Spleen (tissue), 11 donors: ENCODE data around the gene TET2. TPM values are rescaled to one million over a fixed set of nuclear protein-coding genes. Genes with fewer than 3 reads are reported as not detected.

Source experiments
- DNase-seq: peaks from one replicate; pipeline ENCODE4 v3.0.0-alpha.2; 2020
- H3K27ac ChIP-seq, 8 donors: fragments of 200-600 bp; sonication (generic) in 7 of 8; 1 replicate in 4 of 8; 2 replicates in 4 of 8; pipeline versions ENCODE4 v1.5.0 to v1.8.0; 2016 to 2021; ENCODE audit warnings: inconsistent platforms in 4 of 8, mild to moderate bottlenecking in 4 of 8, moderate library complexity in 1 of 8
- H3K27me3 ChIP-seq, 7 donors: fragments of 200-600 bp; sonication (generic) in 6 of 7; replicated peaks in 1 of 7; 1 replicate in 4 of 7; 2 replicates in 3 of 7; pipeline versions ENCODE4 v1.5.0 to v1.8.0; 2016 to 2021; ENCODE audit warnings: inconsistent platforms in 3 of 7, mild to moderate bottlenecking in 1 of 7
- H3K36me3 ChIP-seq, 6 donors: fragments of 200-600 bp; sonication (generic) in 5 of 6; 1 replicate in 4 of 6; 2 replicates in 2 of 6; pipeline versions ENCODE4 v1.5.0 to v1.8.0; 2016 to 2021; ENCODE audit warnings: inconsistent platforms in 2 of 6
- H3K4me1 ChIP-seq, 6 donors: fragments of 200-600 bp; sonication (generic) in 5 of 6; 1 replicate in 3 of 6; 2 replicates in 3 of 6; pipeline versions ENCODE4 v1.5.0 to v1.8.0; 2016 to 2021; ENCODE audit warnings: inconsistent platforms in 3 of 6
- H3K4me3 ChIP-seq, 8 donors: fragments of 200-600 bp; sonication (generic) in 7 of 8; 1 replicate in 4 of 8; 2 replicates in 4 of 8; pipeline versions ENCODE4 v1.5.0 to v1.8.0; 2016 to 2021; ENCODE audit warnings: inconsistent platforms in 4 of 8, mild to moderate bottlenecking in 4 of 8, moderate library complexity in 2 of 8
- H3K9me3 ChIP-seq, 8 donors: fragments of 200-600 bp; sonication (generic) in 7 of 8; 1 replicate in 4 of 8; 2 replicates in 4 of 8; pipeline versions ENCODE4 v1.5.0 to v1.8.0; 2016 to 2021; ENCODE audit warnings: inconsistent platforms in 4 of 8
- CTCF ChIP-seq, 11 experiments: fragments of 200-600 bp in 7 of 11; fragments of 450-650 bp in 4 of 11; sonication (generic) in 4 of 11; IDR thresholded peaks in 8 of 11; conservative IDR thresholded peaks in 3 of 11; 1 replicate in 7 of 11; 2 replicates in 4 of 11; pipeline versions ENCODE4 v1.4.0 to v1.8.0; 2016 to 2021; ENCODE audit warnings: antibody characterized with exemption in 11 of 11, inconsistent platforms in 4 of 11, mild to moderate bottlenecking in 1 of 11
- POLR2A ChIP-seq, 3 donors: fragments of 450-650 bp; IDR thresholded peaks; one replicate each; pipeline ENCODE4 v1.5.1; 2017; ENCODE audit warnings: antibody characterized with exemption in 3 of 3, mild to moderate bottlenecking in 1 of 3
- POLR2AphosphoS5 ChIP-seq, 3 donors: sonication (generic); formaldehyde crosslinking; IDR thresholded peaks; one replicate each; pipeline ENCODE4 v1.5.1; 2017; ENCODE audit warnings: antibody characterized with exemption in 3 of 3
- WGBS, 5 donors: extraction: QIAGEN DNeasy Blood & Tissue Kit in 3 of 5; methylation state at CpG; one replicate each; pipeline versions ENCODE4 v1.1.5 to v1.1.7; 2013 to 2018; 5-methylcytosine and 5-hydroxymethylcytosine counted together
- intact Hi-C: fragments of 100-400 bp; cut with DNase I; formaldehyde crosslinking; loops from one replicate; pipeline ENCODE4 v1.15.0; 2023; ENCODE audit warnings: low total_unique reads
- polyA plus RNA-seq, 3 donors: library from polyadenylated mRNA; stranded (reverse); fragments of 200-250 nt; gene quantifications; one replicate each; pipeline ENCODE4 v1.2.1, GENCODE V29; 2013
- total RNA-seq, 7 donors: library from RNA; depleted of rRNA in 3 of 7; stranded (reverse); fragments of >200 nt in 3 of 7; fragmentation: NEBNext Ultra II Directional in 4 of 7; extraction: Animal tissue kit (Norgen Biotek cat#: 25700) in 4 of 7; gene quantifications; one replicate each; pipeline versions ENCODE4 v1.1.0 to v1.2.1, GENCODE V29; 2016 to 2021
- donor health status: healthy with polysubstance abuse.
- donor health status: DM: no; HTN: no; CAD: no; lungs with moderate emphysema.
- donor health status: DM: no; HTN: no; CAD: no.
- donor health status: Bipolar disorder and iron deficiency.
- donor health status: healthy.
- donor health status: DM: no; HTN: no; CAD: no.
- donor health status: DM: yes; HTN: yes; CAD: no.

TET2 gene
- total and polyA plus RNA-seq, 10 donors = 2.5 to 70.4 (median 45.0) TPM

GRCh38 chr4:105140684-105141490 lies 5.8 kb upstream of the TET2 start:
- Histone ChIP-seq H3K4me1 (peaks cover 0 to 24% (median 9%) of the 10 kb centered on the region in 6 donors), H3K36me3 (no peaks in the 10 kb centered on the region), H3K4me3 (no peak overlapping the region), H3K27me3 (no peaks in the 10 kb centered on the region), H3K9me3 (no peaks in the 10 kb centered on the region), H3K27ac (no peak overlapping the region)
- TF ChIP-seq CTCF (IDR thresholded peaks at IDR 0.05 in 8 of 11, conservative IDR thresholded peaks at IDR 0.05 in 3 of 11) (peak in 10 of 11 experiments; percentile 25 to 65 (median 58)), POLR2AphosphoS5 (IDR thresholded peaks at IDR 0.05) (no peak), POLR2A (IDR thresholded peaks at IDR 0.05) (no peak)
- 45 to 57% (median 52%) methylated on average over 7 of the region's 7 CpGs for WGBS, 5 donors
- intact Hi-C loops = loop anchor here (10.0 kb wide), 1 partner anchor 564 kb away; the partner anchor contains the start of genes GSTCD and INTS12
- DNase-seq = no peak

GRCh38 chr4:105145156-105145902 lies 1.3 kb upstream of the TET2 start:
- DNase-seq = no peak
- 11 to 18% (median 14%) methylated on average over 21 of the region's 21 CpGs for WGBS, 5 donors

GRCh38 chr4:105145903-105146275 lies 787 bp upstream of the TET2 start:
- peak overlapping the region; percentile 62 to 99 (median 94) for H3K27ac ChIP-seq
- DNase-seq = peak; percentile 88
- TF ChIP-seq CTCF (IDR thresholded peaks at IDR 0.05 in 8 of 11, conservative IDR thresholded peaks at IDR 0.05 in 3 of 11) = no peak
- peak in 1 of 3 donors; percentile 5 for TF ChIP-seq POLR2AphosphoS5 (IDR thresholded peaks at IDR 0.05)
- 0 to 3% (median 1%) methylated on average over 25 of the region's 25 CpGs for WGBS, 5 donors
- H3K9me3 ChIP-seq = no peaks in the 10 kb centered on the region
- peaks cover 13 to 52% (median 38%) of the 10 kb centered on the region in 6 donors for H3K4me1 ChIP-seq
- no peaks in the 10 kb centered on the region for H3K36me3 ChIP-seq
- no peaks in the 10 kb centered on the region for H3K27me3 ChIP-seq
- intact Hi-C loops = loop anchor here (10.0 kb wide), 1 partner anchor 559 kb away; the partner anchor contains the start of genes GSTCD and INTS12
- H3K4me3 ChIP-seq = peak overlapping the region; percentile 41 to 92 (median 74)

More at GRCh38 chr4:105145156-105145902, 1.3 kb upstream of the TET2 start:
- TF ChIP-seq CTCF (IDR thresholded peaks at IDR 0.05 in 8 of 11, conservative IDR thresholded peaks at IDR 0.05 in 3 of 11) (peak in 1 of 11 experiments; percentile 3), POLR2A (IDR thresholded peaks at IDR 0.05) (no peak)
- no peaks in the 10 kb centered on the region for H3K27me3 ChIP-seq
- peaks cover 13 to 49% (median 35%) of the 10 kb centered on the region in 6 donors for H3K4me1 ChIP-seq
- H3K27ac ChIP-seq = peak overlapping the region in 7 of 8 donors; percentile 90 to 99 (median 96)
- peak overlapping the region; percentile 41 to 92 (median 74) for H3K4me3 ChIP-seq
- intact Hi-C loops = loop anchor here (10.0 kb wide), 1 partner anchor 559 kb away; the partner anchor contains the start of genes GSTCD and INTS12
- no peaks in the 10 kb centered on the region for H3K9me3 ChIP-seq
- H3K36me3 ChIP-seq = no peaks in the 10 kb centered on the region
